Dermis microvascular lymphatic vessel endothelial cell (primary cell): ENCODE data around the gene AMIGO2. TPM values are rescaled to one million over a fixed set of nuclear protein-coding genes. Genes with fewer than 3 reads are reported as not detected.

ENCODE experiments used
- DNase-seq, 2 donors: peaks; one replicate each; pipeline versions ENCODE4 v3.0.0 to v3.0.0-alpha.2; 2010; ENCODE audit warnings: low read depth in 2 of 2
- total RNA-seq: library from RNA; depleted of rRNA; stranded (reverse); fragments of >200 nt; gene quantifications from 2 replicates; pipeline ENCODE4 v1.2.1, GENCODE V29; 2014

The AMIGO2 gene
- total RNA-seq, 1 donor from 2014 or later = 1.3 TPM

- no peak for DNase-seq
Observed at GRCh38 chr12:47033789-47034555, 45.8 kb downstream of the AMIGO2 start.

GRCh38 chr12:47033081-47033480, 46.7 kb downstream of the AMIGO2 start:
- no peak for DNase-seq

GRCh38 chr12:47032644-47033043, 47.1 kb downstream of the AMIGO2 start:
- peak; percentile 39 to 63 for DNase-seq

- no peak for DNase-seq
Observed at GRCh38 chr12:47029903-47030302, 49.9 kb downstream of the AMIGO2 start.

- no peak for DNase-seq
Observed at GRCh38 chr12:47028981-47029708, 50.6 kb downstream of the AMIGO2 start.

GRCh38 chr12:47028186-47028585, 51.6 kb downstream of the AMIGO2 start:
- DNase-seq = no peak

Other genes with a start within 250 kb of the AMIGO2 start
- gene PCED1B, start 338 bp downstream of the AMIGO2 start, total RNA-seq = under 0.01 and 0.25 TPM in 2 replicates